ENCODE data around the gene PIWIL1.

GRCh38 chr12:130413909-130414308 lies 76.2 kb downstream of the PIWIL1 start:
- TF ChIP-seq CTCF (IDR thresholded peaks at IDR 0.05) = no peak
- no peak for TF ChIP-seq EP300 (IDR thresholded peaks at IDR 0.05; ENCODE audit: low read depth)
- no peak for TF ChIP-seq POLR2AphosphoS5 (IDR thresholded peaks at IDR 0.05)
- TF ChIP-seq POLR2A (IDR thresholded peaks at IDR 0.05) = no peak

All from transverse colon (tissue), 4 donors.